ENCODE data around the gene PMS2.
"Not testable (repeated sequence)": the region's sequence is repeated elsewhere in the genome, so short reads cannot be mapped to it uniquely, and the experiment has no call there.

The PMS2 gene

DNA sequence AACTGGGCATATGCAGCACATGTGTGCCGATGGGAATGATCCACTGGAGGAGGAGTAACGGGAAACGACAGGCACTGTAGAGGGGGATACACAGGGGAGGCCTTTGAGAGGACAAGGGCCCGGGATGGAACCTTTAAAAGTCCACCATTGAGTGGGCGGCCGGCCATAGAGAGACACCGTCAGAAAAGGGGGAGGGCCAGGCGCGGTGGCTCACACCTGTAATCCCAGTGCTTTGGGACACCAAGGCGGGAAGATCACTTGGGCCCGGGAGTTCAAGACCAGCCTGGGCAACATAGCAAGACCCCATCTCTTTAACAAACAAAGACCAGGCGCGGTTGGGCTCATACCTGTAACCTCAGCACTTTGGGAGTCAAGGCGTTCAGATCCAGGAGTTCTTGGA, 77.6 kb downstream of the PMS2 start:
- not testable (repeated sequence) for H3K4me3 ChIP-seq (ENCODE audit: low read length); H3K4me1 ChIP-seq (ENCODE audit: control insufficient read depth, insufficient read depth, low read length); H3K27me3 ChIP-seq (ENCODE audit: control insufficient read depth, insufficient read depth, low read length); H3K36me3 ChIP-seq (ENCODE audit: control insufficient read depth, insufficient read depth, low read length); H3K27ac ChIP-seq (ENCODE audit: low read depth, low read length); H3K9ac ChIP-seq (ENCODE audit: low read length)

DNA sequence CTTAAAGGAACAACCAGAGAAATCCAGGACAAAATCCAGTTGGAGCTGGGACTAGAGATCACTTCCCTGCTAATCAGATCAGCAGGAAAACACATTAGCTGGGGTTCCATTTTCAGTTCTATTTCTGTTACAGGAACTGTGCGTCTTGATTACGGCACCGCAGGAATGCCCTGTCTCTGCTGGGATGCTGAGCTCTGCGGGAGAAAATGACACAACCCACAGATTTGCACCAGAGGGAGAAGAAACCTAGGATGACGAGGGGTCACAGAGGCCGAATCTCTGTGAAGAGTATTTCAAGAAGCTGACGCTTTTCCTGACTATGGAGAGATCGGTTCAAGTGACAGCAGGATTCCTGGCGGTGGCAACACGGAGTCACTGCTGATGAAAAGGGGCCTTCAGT, 78.6 kb downstream of the PMS2 start:
- not testable (repeated sequence) for H3K4me3 ChIP-seq (ENCODE audit: low read length); H3K27me3 ChIP-seq (ENCODE audit: control insufficient read depth, insufficient read depth, low read length); H3K4me1 ChIP-seq (ENCODE audit: control insufficient read depth, insufficient read depth, low read length); H3K36me3 ChIP-seq (ENCODE audit: control insufficient read depth, insufficient read depth, low read length); H3K9ac ChIP-seq (ENCODE audit: low read length); H3K27ac ChIP-seq (ENCODE audit: low read depth, low read length)

DNA sequence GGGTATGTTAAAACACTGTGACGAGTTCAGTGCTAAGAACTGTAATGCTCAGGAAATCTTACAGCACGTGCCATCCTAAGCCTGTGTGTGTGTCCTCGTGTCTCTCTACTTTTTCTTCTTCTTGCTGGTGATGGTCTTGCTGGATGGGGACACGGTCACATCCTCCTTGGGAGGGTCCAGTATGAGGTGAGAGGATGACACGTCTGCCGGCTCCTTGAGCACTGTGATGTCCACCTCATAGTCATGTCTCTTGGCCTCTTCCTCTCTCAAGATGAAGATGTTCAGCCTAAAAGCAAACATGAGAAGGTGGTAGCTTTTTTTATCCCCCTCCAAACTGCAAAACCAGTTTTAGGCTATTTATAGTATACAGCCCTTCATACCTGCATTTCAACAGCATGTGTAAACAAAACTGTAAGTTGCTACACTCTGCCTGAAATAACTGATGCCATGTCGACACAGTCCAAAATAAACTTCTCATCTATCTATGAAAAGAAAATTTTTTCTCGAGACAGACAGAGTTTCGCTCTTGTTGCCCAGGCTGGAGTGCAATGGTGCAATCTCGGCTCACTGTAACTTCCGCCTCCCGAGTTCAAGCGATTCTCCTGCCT, 82.5 kb downstream of the PMS2 start:
- not testable (repeated sequence) for H3K4me1 ChIP-seq (ENCODE audit: control insufficient read depth, insufficient read depth, low read length); H3K9ac ChIP-seq (ENCODE audit: low read length); H3K4me3 ChIP-seq (ENCODE audit: low read length); H3K36me3 ChIP-seq (ENCODE audit: control insufficient read depth, insufficient read depth, low read length); H3K27ac ChIP-seq (ENCODE audit: low read depth, low read length); H3K27me3 ChIP-seq (ENCODE audit: control insufficient read depth, insufficient read depth, low read length)

GRCh38 chr7:5924630-5925029, 84.2 kb downstream of the PMS2 start:
- H3K4me3 ChIP-seq (ENCODE audit: low read length); H3K36me3 ChIP-seq (ENCODE audit: control insufficient read depth, insufficient read depth, low read length); H3K9ac ChIP-seq (ENCODE audit: low read length); H3K27ac ChIP-seq (ENCODE audit: low read depth, low read length); H3K4me1 ChIP-seq (ENCODE audit: control insufficient read depth, insufficient read depth, low read length); H3K27me3 ChIP-seq (ENCODE audit: control insufficient read depth, insufficient read depth, low read length): not testable (repeated sequence)

DNA sequence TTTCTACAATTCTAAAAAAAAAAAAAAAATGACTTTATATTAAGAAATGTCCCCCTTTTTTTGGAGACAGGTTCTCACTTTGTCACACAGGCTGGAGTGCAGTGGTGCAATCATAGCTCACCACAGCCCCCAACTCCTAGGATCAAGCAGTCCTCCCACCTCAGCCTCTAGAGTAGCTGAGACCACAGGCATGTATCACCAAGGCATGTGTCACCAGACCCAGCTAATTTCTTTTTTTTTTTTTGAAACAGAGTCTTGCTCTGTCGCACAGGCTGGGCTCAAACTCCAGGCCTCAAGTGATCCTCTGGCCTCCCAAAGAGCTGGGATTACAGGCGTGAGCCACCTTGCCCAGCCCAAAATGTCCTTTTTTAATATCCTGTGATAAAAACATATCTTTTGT, 84.7 kb downstream of the PMS2 start:
- not testable (repeated sequence) for H3K27me3 ChIP-seq (ENCODE audit: control insufficient read depth, insufficient read depth, low read length); H3K27ac ChIP-seq (ENCODE audit: low read depth, low read length); H3K9ac ChIP-seq (ENCODE audit: low read length); H3K4me3 ChIP-seq (ENCODE audit: low read length); H3K36me3 ChIP-seq (ENCODE audit: control insufficient read depth, insufficient read depth, low read length); H3K4me1 ChIP-seq (ENCODE audit: control insufficient read depth, insufficient read depth, low read length)

All from rectal smooth muscle tissue (tissue), 1 donor.